HG03196 (cell line): ENCODE measurements around the gene SLC44A3.

Source experiments
- ATAC-seq: cut with Tn5 transposase; IDR thresholded peaks from one replicate; pipeline ENCODE4 v1.9.1; 2021; ENCODE audit not compliant: unreplicated experiment

Gene SLC44A3

GRCh38 chr1:94872771-94873495, 52.8 kb downstream of the SLC44A3 start:
- ATAC-seq, result no peak

GRCh38 chr1:94873520-94874351, 53.6 kb downstream of the SLC44A3 start:
- no peak for ATAC-seq

- ATAC-seq, result no peak
These were observed 54.3 kb downstream of the SLC44A3 start for GRCh38 chr1:94874423-94874822.

- no peak for ATAC-seq
These were observed 55.6 kb downstream of the SLC44A3 start for GRCh38 chr1:94875794-94876193.

GRCh38 chr1:94876362-94876761, 56.2 kb downstream of the SLC44A3 start:
- no peak for ATAC-seq

GRCh38 chr1:94878329-94878728, 58.2 kb downstream of the SLC44A3 start:
- no peak for ATAC-seq

GRCh38 chr1:94883691-94884090, 63.5 kb downstream of the SLC44A3 start:
- no peak for ATAC-seq

- ATAC-seq, result no peak
These were observed 63.9 kb downstream of the SLC44A3 start for GRCh38 chr1:94884106-94884505.

- no peak for ATAC-seq
These were observed 64.3 kb downstream of the SLC44A3 start for GRCh38 chr1:94884507-94884906.

- ATAC-seq, result no peak
These were observed 66.2 kb downstream of the SLC44A3 start for GRCh38 chr1:94886361-94886760.

- ATAC-seq, result no peak
These were observed 66.9 kb downstream of the SLC44A3 start for GRCh38 chr1:94887106-94887505.

GRCh38 chr1:94887603-94888171, 67.5 kb downstream of the SLC44A3 start:
- no peak for ATAC-seq

- no peak for ATAC-seq
These were observed 68.0 kb downstream of the SLC44A3 start for GRCh38 chr1:94888201-94888600.

- no peak for ATAC-seq
These were observed 72.6 kb downstream of the SLC44A3 start for GRCh38 chr1:94892604-94893254.

- ATAC-seq, result no peak
These were observed 74.5 kb downstream of the SLC44A3 start for GRCh38 chr1:94894630-94895029.

- ATAC-seq, result no peak
These were observed 75.4 kb downstream of the SLC44A3 start for GRCh38 chr1:94895518-94895917.

- no peak for ATAC-seq
These were observed 78.6 kb downstream of the SLC44A3 start for GRCh38 chr1:94898491-94899385.

- ATAC-seq, result no peak
These were observed 79.6 kb downstream of the SLC44A3 start for GRCh38 chr1:94899756-94900155.

GRCh38 chr1:94901841-94902240, 81.7 kb downstream of the SLC44A3 start:
- no peak for ATAC-seq

GRCh38 chr1:94903280-94904009, 83.3 kb downstream of the SLC44A3 start:
- ATAC-seq, result no peak
